SK-N-SH (cell line): ENCODE measurements around the gene SLC25A21. TPM values are rescaled to one million over a fixed set of nuclear protein-coding genes. Genes with fewer than 3 reads are reported as not detected.

Experiments
- CTCF ChIA-PET: fragments of 300-600, 350-600 bp; formaldehyde crosslinking; extraction: SDS; loops from one replicate; lab custom pipeline; 2021; lab: Yijun Ruan, JAX
- POLR2A ChIA-PET: fragments of 350-600 bp; sonication (Branson Sonifier 250); formaldehyde crosslinking; extraction: SDS; loops from one replicate; lab custom pipeline; 2020; ENCODE audit warnings: antibody characterized with exemption, inconsistent platforms; lab: Yijun Ruan, JAX
- DNase-seq: peaks from one replicate; pipeline ENCODE4 v3.0.0; 2012
- H2AFZ ChIP-seq: fragments of 200-600 bp; sonication (generic); 2 replicates; pipeline ENCODE4 v1.8.1; 2016; ENCODE audit warnings: antibody characterized with exemption, mild to moderate bottlenecking, low read depth
- H3F3A ChIP-seq: fragments of 200-600 bp; sonication (generic); replicated peaks from 2 replicates; pipeline ENCODE3; 2016; ENCODE audit warnings: antibody characterized with exemption, mild to moderate bottlenecking; ENCODE audit not compliant: insufficient read depth
- H3K27ac ChIP-seq, 2 experiments: fragments of 200-500 bp in 1 of 2; fragments of 200-600 bp in 1 of 2; sonication (Bioruptor generic) in 1 of 2; sonication (generic), shearing (Covaris generic) in 1 of 2; 2 replicates each; pipeline versions ENCODE4 v1.5.1 to v1.6.1; 2014 to 2016; ENCODE audit warnings: low read depth in 2 of 2, inconsistent platforms in 1 of 2, low read length in 1 of 2, mild to moderate bottlenecking in 1 of 2, mixed read lengths in 1 of 2
- H3K27me3 ChIP-seq: fragments of 200-600 bp; sonication (generic), shearing (Covaris generic); 2 replicates; pipeline ENCODE4 v1.6.1; 2016; ENCODE audit warnings: mixed run types; ENCODE audit not compliant: insufficient read depth
- H3K36me3 ChIP-seq, 2 experiments: fragments of 200-500 bp in 1 of 2; fragments of 200-600 bp in 1 of 2; sonication (Bioruptor generic) in 1 of 2; sonication (generic) in 1 of 2; replicated peaks in 1 of 2; 2 replicates each; pipeline versions ENCODE3 to v1.5.1; 2014 to 2016; ENCODE audit warnings: low read length in 1 of 2, mild to moderate bottlenecking in 1 of 2; ENCODE audit not compliant: insufficient read depth in 2 of 2, control insufficient read depth in 1 of 2
- H3K4me1 ChIP-seq, 2 experiments: fragments of 200-500 bp in 1 of 2; fragments of 200-600 bp in 1 of 2; sonication (Bioruptor generic) in 1 of 2; sonication (generic), shearing (Covaris generic) in 1 of 2; 2 replicates each; pipeline versions ENCODE4 v1.5.1 to v1.6.1; 2014 to 2016; ENCODE audit warnings: low read depth in 1 of 2, low read length in 1 of 2, mixed run types in 1 of 2; ENCODE audit not compliant: insufficient read depth in 2 of 2, control insufficient read depth in 1 of 2
- H3K4me2 ChIP-seq: fragments of 200-600 bp; sonication (generic), shearing (Covaris generic); 2 replicates; pipeline ENCODE4 v1.6.1; 2017; ENCODE audit warnings: mixed run types
- H3K4me3 ChIP-seq, 2 experiments: fragments of 200-500 bp in 1 of 2; fragments of 200-600 bp in 1 of 2; sonication (Bioruptor generic) in 1 of 2; sonication (generic), shearing (Covaris generic) in 1 of 2; 2 replicates each; pipeline versions ENCODE4 v1.5.1 to v1.8.1; 2014 to 2016; ENCODE audit warnings: low read depth in 2 of 2, inconsistent platforms in 1 of 2, low read length in 1 of 2, mild to moderate bottlenecking in 1 of 2, mixed read lengths in 1 of 2, moderate library complexity in 1 of 2
- H3K79me2 ChIP-seq: fragments of 200-600 bp; sonication (generic); 2 replicates; pipeline ENCODE4 v1.8.1; 2017; ENCODE audit warnings: mild to moderate bottlenecking; ENCODE audit not compliant: insufficient read depth
- H3K9ac ChIP-seq: fragments of 200-600 bp; sonication (generic); 2 replicates; pipeline ENCODE4 v1.6.1; 2017; ENCODE audit warnings: mixed run types
- H3K9me2 ChIP-seq: fragments of 200-600 bp; sonication (generic); 2 replicates; pipeline ENCODE4 v1.6.1; 2017; ENCODE audit warnings: mixed run types
- H3K9me3 ChIP-seq: fragments of 200-600 bp; sonication (generic); 2 replicates; pipeline ENCODE4 v1.6.1; 2017; ENCODE audit warnings: mixed run types, mild to moderate bottlenecking, moderate library complexity
- H4K20me1 ChIP-seq: fragments of 200-600 bp; sonication (generic); 2 replicates; pipeline ENCODE4 v1.6.1; 2017; ENCODE audit warnings: mild to moderate bottlenecking, mixed run types; ENCODE audit not compliant: insufficient read depth
- ELF1 ChIP-seq: IDR thresholded peaks from 2 replicates; pipeline ENCODE4 v1.4.0; 2012
- EP300 ChIP-seq, 2 experiments: IDR thresholded peaks; 2 replicates each; pipeline versions ENCODE4 v1.4.0 to v1.6.1; 2012; ENCODE audit warnings: borderline replicate concordance in 1 of 2, low read depth in 1 of 2, low read length in 1 of 2
- FOSL2 ChIP-seq: IDR thresholded peaks from 2 replicates; pipeline ENCODE4 v1.4.0; 2012; ENCODE audit warnings: low read depth, mild to moderate bottlenecking, moderate library complexity, borderline replicate concordance
- FOXM1 ChIP-seq: IDR thresholded peaks from 2 replicates; pipeline ENCODE4 v1.4.0; 2012; ENCODE audit warnings: low read depth, mild to moderate bottlenecking
- IRF3 ChIP-seq: fragments of 150-350 bp; IDR thresholded peaks from 2 replicates; pipeline ENCODE4 v1.6.1; 2016; ENCODE audit warnings: mild to moderate bottlenecking, low read depth, low read length
- MEF2A ChIP-seq: IDR thresholded peaks from 2 replicates; pipeline ENCODE4 v1.4.0; 2012; ENCODE audit warnings: low read depth, borderline replicate concordance
- MXI1 ChIP-seq: IDR thresholded peaks from 2 replicates; pipeline ENCODE4 v1.6.1; 2012; ENCODE audit warnings: mild to moderate bottlenecking, low read depth, low read length, improper control_type of control experiment
- NRF1 ChIP-seq: IDR thresholded peaks from 2 replicates; pipeline ENCODE4 v1.6.1; 2012; ENCODE audit warnings: low read depth, mild to moderate bottlenecking, low read length
- POLR2AphosphoS5 ChIP-seq: IDR thresholded peaks from 2 replicates; pipeline ENCODE4 v1.6.1; 2012; ENCODE audit warnings: low read depth, low read length
- RAD21 ChIP-seq: IDR thresholded peaks from 2 replicates; pipeline ENCODE4 v1.6.1; 2012; ENCODE audit warnings: mild to moderate bottlenecking, low read length
- RFX5 ChIP-seq: IDR thresholded peaks from 2 replicates; pipeline ENCODE4 v1.6.1; 2012; ENCODE audit warnings: mild to moderate bottlenecking, improper control_type of control experiment, low read length
- SIN3A ChIP-seq: IDR thresholded peaks from 2 replicates; pipeline ENCODE4 v1.6.1; 2012; ENCODE audit warnings: low read depth, mild to moderate bottlenecking, low read length, moderate library complexity, borderline replicate concordance
- TCF12 ChIP-seq: IDR thresholded peaks from 2 replicates; pipeline ENCODE4 v1.4.0; 2012
- TEAD4 ChIP-seq: IDR thresholded peaks from 2 replicates; pipeline ENCODE4 v1.4.0; 2012; ENCODE audit warnings: mild to moderate bottlenecking, borderline replicate concordance; ENCODE audit not compliant: insufficient read depth
- USF2 ChIP-seq: fragments of 150-350 bp; IDR thresholded peaks from 2 replicates; pipeline ENCODE4 v1.6.1; 2017; ENCODE audit warnings: antibody characterized with exemption, low read length, low read depth, borderline replicate concordance
- WGBS: methylation state at CpG from one replicate; pipeline ENCODE4 v1.1.6; 2017; ENCODE audit warnings: low lambda C conversion rate; 5-methylcytosine and 5-hydroxymethylcytosine counted together
- polyA plus RNA-seq, 3 experiments: library from polyadenylated mRNA; depleted of rRNA; stranded (reverse); fragments of >200 nt; gene quantifications; 2 replicates each; pipeline ENCODE4 v1.2.3, GENCODE V29; 2012

SLC25A21 gene
- polyA plus RNA-seq, 1 of the 3 experiments (the other 2 are of a cell fraction), result not detected

GRCh38 chr14:37129047-37129446, 43.4 kb downstream of the SLC25A21 start:
- H3K36me3 ChIP-seq, result no peaks in the 10 kb centered on the region
- ChIA-PET POLR2A (no interaction called here), CTCF (no interaction called here)
- H3K9me2 ChIP-seq, result no peaks in the 10 kb centered on the region
- no peaks in the 10 kb centered on the region for H3K79me2 ChIP-seq
- no peaks in the 10 kb centered on the region for H3F3A ChIP-seq
- no peak for DNase-seq
- H4K20me1 ChIP-seq, result no peaks in the 10 kb centered on the region
- no peak overlapping the region for H2AFZ ChIP-seq
- no peaks in the 10 kb centered on the region for H3K9me3 ChIP-seq
- WGBS, result 39% methylated on average over 6 of the region's 7 CpGs
- no peak for TF ChIP-seq FOXM1
- no peak for TF ChIP-seq ELF1
- TF ChIP-seq RFX5, result no peak
- TF ChIP-seq RAD21, result no peak
- no peak for TF ChIP-seq MXI1
- TF ChIP-seq IRF3, result no peak
- TF ChIP-seq NRF1, result no peak
- TF ChIP-seq USF2, result no peak
- TF ChIP-seq EP300 (IDR thresholded peaks at IDR 0.05; ENCODE audit: borderline replicate concordance in 1 of 2, low read depth in 1 of 2, low read length in 1 of 2), result no peak
- no peak overlapping the region for H3K4me2 ChIP-seq
- H3K4me3 ChIP-seq, result no peak overlapping the region
- H3K9ac ChIP-seq, result no peak overlapping the region
- H3K4me1 ChIP-seq, result no peaks in the 10 kb centered on the region
- no peak overlapping the region for H3K27ac ChIP-seq
- H3K27me3 ChIP-seq, result no peaks in the 10 kb centered on the region

GRCh38 chr14:37124614-37125013, 47.8 kb downstream of the SLC25A21 start:
- no peaks in the 10 kb centered on the region for H3K4me1 ChIP-seq
- H3K4me2 ChIP-seq, result no peak overlapping the region
- H3K9ac ChIP-seq, result no peak overlapping the region
- no peak overlapping the region for H3K27ac ChIP-seq
- H3K36me3 ChIP-seq, result no peaks in the 10 kb centered on the region
- DNase-seq, result no peak
- no peaks in the 10 kb centered on the region for H3K9me2 ChIP-seq
- no peak for TF ChIP-seq FOSL2
- TF ChIP-seq POLR2AphosphoS5, result no peak
- TF ChIP-seq SIN3A, result no peak
- no peak for TF ChIP-seq TCF12
- no peak for TF ChIP-seq MEF2A
- no peak for TF ChIP-seq TEAD4
- POLR2A ChIA-PET, result no interaction called here
- no peaks in the 10 kb centered on the region for H3K9me3 ChIP-seq
- H3F3A ChIP-seq, result no peaks in the 10 kb centered on the region
- H3K79me2 ChIP-seq, result no peaks in the 10 kb centered on the region
- WGBS, result 0% methylated on average over 1 of the region's 3 CpGs
- no peak overlapping the region for H2AFZ ChIP-seq
- H4K20me1 ChIP-seq, result no peaks in the 10 kb centered on the region
- no peak overlapping the region for H3K4me3 ChIP-seq
- CTCF ChIA-PET, result no interaction called here
- no peaks in the 10 kb centered on the region for H3K27me3 ChIP-seq
